ENCODE measurements around the gene ZDHHC14.

- TF ChIP-seq CTCF (IDR thresholded peaks at IDR 0.05) (no peak), POLR2A (IDR thresholded peaks at IDR 0.05) (no peak), POLR2AphosphoS5 (IDR thresholded peaks at IDR 0.05) (no peak)
These were observed 246.4 kb downstream of the ZDHHC14 start for GRCh38 chr6:157627195-157627966.
